Retinal pigment epithelial cell (primary cell): ENCODE measurements around the gene R3HDM1.

Source experiments
- DNase-seq: peaks from one replicate; pipeline ENCODE4 v3.0.0-alpha.2; 2010; ENCODE audit warnings: low read depth
- H3K4me3 ChIP-seq: 2 replicates; pipeline ENCODE4 v1.5.1; 2011; ENCODE audit warnings: mild to moderate bottlenecking, low read length, control low read depth, moderate library complexity
- TF ChIP-seq, protein P1 (sequence below): conservative IDR thresholded peaks from 2 replicates; pipeline ENCODE4 v1.5.1; 2011; ENCODE audit warnings: low read depth, low read length, control low read depth, inconsistent platforms

Gene R3HDM1

DNA sequence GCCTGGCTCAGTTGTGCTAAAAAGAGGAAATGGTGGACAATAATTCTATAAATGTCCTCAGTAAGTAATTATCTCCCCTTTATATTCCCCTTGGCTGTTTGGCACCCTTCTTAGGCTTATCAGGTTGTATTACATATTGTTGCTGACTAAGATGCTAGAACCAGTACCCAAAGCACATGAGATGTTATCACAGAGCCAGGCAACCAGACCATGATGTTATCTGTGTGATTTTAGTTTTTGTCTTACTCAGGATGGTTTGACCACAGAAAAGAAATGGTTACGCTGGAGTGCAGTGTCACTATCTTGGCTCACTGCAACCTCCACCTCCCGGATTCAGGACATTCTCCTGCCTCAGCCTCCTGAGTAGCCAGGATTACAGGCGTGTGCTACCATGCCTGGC, 15.2 kb downstream of the R3HDM1 start:
- no peak overlapping the region for H3K4me3 ChIP-seq
- TF ChIP-seq, protein P1, sequence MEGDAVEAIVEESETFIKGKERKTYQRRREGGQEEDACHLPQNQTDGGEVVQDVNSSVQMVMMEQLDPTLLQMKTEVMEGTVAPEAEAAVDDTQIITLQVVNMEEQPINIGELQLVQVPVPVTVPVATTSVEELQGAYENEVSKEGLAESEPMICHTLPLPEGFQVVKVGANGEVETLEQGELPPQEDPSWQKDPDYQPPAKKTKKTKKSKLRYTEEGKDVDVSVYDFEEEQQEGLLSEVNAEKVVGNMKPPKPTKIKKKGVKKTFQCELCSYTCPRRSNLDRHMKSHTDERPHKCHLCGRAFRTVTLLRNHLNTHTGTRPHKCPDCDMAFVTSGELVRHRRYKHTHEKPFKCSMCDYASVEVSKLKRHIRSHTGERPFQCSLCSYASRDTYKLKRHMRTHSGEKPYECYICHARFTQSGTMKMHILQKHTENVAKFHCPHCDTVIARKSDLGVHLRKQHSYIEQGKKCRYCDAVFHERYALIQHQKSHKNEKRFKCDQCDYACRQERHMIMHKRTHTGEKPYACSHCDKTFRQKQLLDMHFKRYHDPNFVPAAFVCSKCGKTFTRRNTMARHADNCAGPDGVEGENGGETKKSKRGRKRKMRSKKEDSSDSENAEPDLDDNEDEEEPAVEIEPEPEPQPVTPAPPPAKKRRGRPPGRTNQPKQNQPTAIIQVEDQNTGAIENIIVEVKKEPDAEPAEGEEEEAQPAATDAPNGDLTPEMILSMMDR: no peak
- no peak for DNase-seq

DNA sequence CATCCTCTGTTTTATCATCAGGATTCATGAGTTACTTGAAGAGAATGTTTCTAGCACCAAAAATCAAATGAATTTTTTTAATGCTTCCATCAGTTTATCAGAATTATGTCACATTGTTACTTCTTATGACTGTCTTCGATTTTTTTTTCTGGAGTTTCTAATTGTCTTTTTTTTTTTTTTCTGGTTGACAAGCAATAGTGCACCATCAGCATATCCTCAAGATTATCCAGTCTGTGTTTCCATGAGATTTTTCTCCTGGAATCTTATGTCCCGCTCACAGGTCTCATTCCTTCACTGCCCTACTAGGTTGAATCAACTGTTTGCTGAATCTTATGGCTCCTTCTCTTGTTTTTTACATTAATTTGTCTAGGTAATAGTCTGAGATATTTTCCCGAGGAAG, 16.0 kb downstream of the R3HDM1 start:
- TF ChIP-seq, protein P1: no peak
- no peak overlapping the region for H3K4me3 ChIP-seq
- no peak for DNase-seq

DNA sequence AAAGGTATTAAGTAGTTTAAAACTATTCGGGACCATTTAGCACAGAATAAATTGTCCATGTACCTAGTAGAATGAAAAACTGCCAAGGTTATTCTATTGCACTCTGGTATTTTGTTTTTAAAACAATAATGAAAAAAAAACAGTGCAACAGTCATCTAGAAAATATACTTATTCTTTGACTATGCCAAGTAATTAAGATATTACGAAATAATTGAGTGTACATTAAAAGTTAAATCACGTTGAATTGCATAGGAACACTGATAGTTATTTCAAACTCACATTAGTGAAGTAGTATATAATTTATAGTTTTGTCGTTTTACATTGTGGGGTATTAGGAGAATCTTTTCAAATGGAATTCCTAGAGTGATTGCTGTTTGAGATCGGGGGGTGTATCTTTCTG, 20.1 kb downstream of the R3HDM1 start:
- TF ChIP-seq, protein P1: no peak
- DNase-seq: no peak

DNA sequence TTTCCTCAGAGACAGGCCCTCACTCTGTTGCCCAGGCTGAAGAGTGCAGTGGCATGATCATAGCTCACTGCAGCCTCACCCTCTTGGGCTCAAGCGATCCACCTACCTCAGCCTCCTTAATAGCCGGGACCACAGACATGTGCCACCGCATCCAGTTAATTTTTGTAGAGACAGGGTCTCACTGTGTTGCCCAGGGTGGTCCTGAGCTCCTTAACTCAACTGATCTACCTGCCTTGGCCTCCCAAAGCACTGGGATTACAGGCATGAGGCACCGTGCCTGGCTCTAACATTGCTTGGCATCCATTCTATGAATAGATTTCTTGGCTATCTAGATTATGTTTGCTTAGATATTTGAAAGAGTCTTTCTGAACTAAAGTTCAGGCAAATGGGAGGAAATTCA, 21.6 kb downstream of the R3HDM1 start:
- DNase-seq: no peak
- H3K4me3 ChIP-seq: no peak overlapping the region

More for the DNA sequence above, 20.1 kb downstream of the R3HDM1 start:
- no peak overlapping the region for H3K4me3 ChIP-seq

DNA sequence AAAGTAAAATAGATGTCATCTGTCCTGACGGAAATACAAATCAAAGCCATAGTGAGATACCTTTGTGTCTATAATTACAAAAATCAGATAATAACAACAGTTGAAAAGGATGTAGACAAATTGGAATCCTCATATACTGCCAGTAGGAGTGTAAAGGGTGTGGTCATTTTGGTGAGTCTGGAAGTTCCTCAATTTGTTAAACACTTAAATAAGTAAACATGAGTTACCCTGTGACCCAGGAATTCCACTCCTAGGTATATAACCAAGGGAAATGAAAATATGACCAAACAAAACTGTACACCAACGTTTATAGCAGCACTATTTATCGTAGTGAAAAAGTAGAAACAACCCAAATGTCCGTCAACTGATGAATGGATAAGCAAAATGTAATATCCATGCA, 24.0 kb downstream of the R3HDM1 start:
- DNase-seq: no peak
- H3K4me3 ChIP-seq: no peak overlapping the region
- TF ChIP-seq, protein P1: no peak

More for the DNA sequence above, 21.6 kb downstream of the R3HDM1 start:
- TF ChIP-seq, protein P1: no peak

DNA sequence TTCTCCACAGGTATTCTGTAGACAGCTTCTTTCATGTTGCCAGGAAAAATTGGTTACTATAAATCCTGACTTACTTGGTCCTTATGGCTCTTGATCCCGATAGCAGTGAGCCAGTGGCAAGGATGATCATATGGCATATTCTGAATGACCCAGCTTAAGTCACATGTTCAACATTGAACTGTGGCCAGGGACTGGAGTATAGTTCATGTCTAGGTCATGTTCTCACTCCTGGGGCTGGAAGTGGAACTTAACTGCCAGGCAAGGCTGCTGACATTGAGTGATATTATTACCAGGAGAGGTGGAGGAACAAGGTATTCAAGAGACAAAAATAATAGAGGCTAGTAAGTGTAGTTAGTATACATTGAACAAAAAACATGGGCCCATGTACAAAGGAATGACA, 26.2 kb downstream of the R3HDM1 start:
- H3K4me3 ChIP-seq: no peak overlapping the region
- peak; percentile 34 for DNase-seq
- TF ChIP-seq, protein P1: no peak

DNA sequence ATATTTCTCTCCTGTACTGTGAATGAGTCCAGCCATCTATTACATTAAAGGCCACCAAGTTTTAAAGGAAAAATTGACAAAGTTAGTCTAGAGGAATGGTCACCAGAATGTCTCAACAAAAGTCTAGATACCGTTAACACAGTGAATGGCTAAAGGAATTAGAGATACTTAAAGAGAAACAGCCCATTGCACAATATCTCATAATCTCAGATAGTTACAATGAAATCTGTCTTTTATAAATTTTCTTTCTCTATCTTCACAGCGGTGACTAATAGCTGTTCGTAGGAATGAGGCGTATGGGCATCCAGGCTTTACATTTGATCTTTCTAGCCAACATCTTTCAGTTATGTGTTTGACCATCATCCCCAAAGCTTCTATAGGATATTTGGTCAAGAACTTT, 30.6 kb downstream of the R3HDM1 start:
- no peak overlapping the region for H3K4me3 ChIP-seq
- DNase-seq: no peak
- TF ChIP-seq, protein P1: no peak
